ENCODE results near the gene CHST6.

GRCh38 chr16:75472908-75473877 is 22.0 kb downstream of the CHST6 start:
- TF ChIP-seq CTCF (conservative IDR thresholded peaks at IDR 0.05 in 1 of 2, IDR thresholded peaks at IDR 0.05 in 1 of 2; ENCODE audit: extremely low read depth in 1 of 2, insufficient read depth in 1 of 2, low read depth in 1 of 2, low read length in 2 of 2) (no peak), EZH2 (IDR thresholded peaks at IDR 0.05; ENCODE audit: borderline replicate concordance, low read length) (no peak)
